Raji (cell line): ENCODE results near the gene RAI1.

ENCODE experiments used
- POLR2A ChIP-seq: IDR thresholded peaks from 2 replicates; pipeline ENCODE4 v1.6.1; 2011; ENCODE audit warnings: low read depth, low read length, control low read depth; ENCODE audit not compliant: insufficient read depth

The RAI1 gene

GRCh38 chr17:17805575-17805974, 124.3 kb downstream of the RAI1 start:
- TF ChIP-seq POLR2A = no peak

- TF ChIP-seq POLR2A = no peak
These were observed 124.8 kb downstream of the RAI1 start for GRCh38 chr17:17806035-17806434.

GRCh38 chr17:17806611-17807274, 125.5 kb downstream of the RAI1 start:
- no peak for TF ChIP-seq POLR2A

GRCh38 chr17:17807440-17807839, 126.2 kb downstream of the RAI1 start:
- no peak for TF ChIP-seq POLR2A

- no peak for TF ChIP-seq POLR2A
These were observed 127.6 kb downstream of the RAI1 start for GRCh38 chr17:17808706-17809432.

- no peak for TF ChIP-seq POLR2A
These were observed 128.3 kb downstream of the RAI1 start for GRCh38 chr17:17809531-17810083.

- no peak for TF ChIP-seq POLR2A
These were observed 129.0 kb downstream of the RAI1 start for GRCh38 chr17:17810084-17810894.

GRCh38 chr17:17810895-17811248, 129.6 kb downstream of the RAI1 start:
- no peak for TF ChIP-seq POLR2A

GRCh38 chr17:17811381-17812210, 130.3 kb downstream of the RAI1 start:
- no peak for TF ChIP-seq POLR2A

GRCh38 chr17:17812211-17813054, 131.2 kb downstream of the RAI1 start:
- no peak for TF ChIP-seq POLR2A

- TF ChIP-seq POLR2A = no peak
These were observed 131.9 kb downstream of the RAI1 start for GRCh38 chr17:17813055-17813724.

GRCh38 chr17:17813725-17814095, 132.5 kb downstream of the RAI1 start:
- no peak for TF ChIP-seq POLR2A
